K562 (cell line): ENCODE results near the gene SHISAL2B. TPM values are rescaled to one million over a fixed set of nuclear protein-coding genes. Genes with fewer than 3 reads are reported as not detected.

Experiments used
- ATAC-seq: fragments of 200-7000 bp; cut with Tn5 transposase; 3 replicates; pipeline ENCODE4 v1.9.1; 2020; ENCODE audit warnings: moderate library complexity
- BruUV-seq: library from RNA; stranded (reverse); fragments of 400-500 nt; replicated peaks from 2 replicates; lab custom pipeline; 2021; lab: Mats Ljungman, UMichigan
- CTCF ChIA-PET: fragments of 300-600 bp; formaldehyde crosslinking; extraction: SDS; loops from one replicate; lab custom pipeline; 2021; ENCODE audit warnings: low intra/inter-chr PET ratio; lab: Yijun Ruan, JAX
- POLR2A ChIA-PET: fragments of 300-600, 350-650 bp; sonication (Branson Sonifier 250); formaldehyde crosslinking; extraction: SDS; loops from one replicate; lab custom pipeline; 2021; ENCODE audit warnings: antibody characterized with exemption, inconsistent platforms; lab: Yijun Ruan, JAX
- DNase-seq, 4 experiments: peaks; one replicate each; pipeline versions ENCODE4 v3.0.0 to v3.0.0-alpha.2; 2011 to 2018; ENCODE audit warnings: low spot score in 3 of 4, mixed read lengths in 3 of 4; ENCODE audit errors: extremely low read depth in 1 of 4
- FAIRE-seq: peaks from 2 replicates; lab custom pipeline; 2011; peaks lifted over from hg19 to GRCh38; lab: Jason Lieb, UNC
- H2AFZ ChIP-seq: 2 replicates; pipeline ENCODE4 v1.6.0; 2011; ENCODE audit warnings: low read depth, low read length, control low read depth, inconsistent platforms
- H3K27ac ChIP-seq: fragments of 200-600 bp; 3 replicates; pipeline ENCODE4 v1.8.0; 2011; ENCODE audit warnings: low read depth, mild to moderate bottlenecking, control low read depth, inconsistent platforms, low read length, moderate library complexity, mixed read lengths; ENCODE audit errors: extremely low read depth
- H3K27me3 ChIP-seq, 2 experiments: fragments of 300-600 bp in 1 of 2; 2 replicates in 1 of 2; 3 replicates in 1 of 2; pipeline versions ENCODE4 v1.6.0 to v1.8.0; 2011; ENCODE audit warnings: inconsistent platforms in 2 of 2, low read length in 2 of 2, mild to moderate bottlenecking in 1 of 2, mixed read lengths in 1 of 2, moderate library complexity in 1 of 2; ENCODE audit not compliant: control insufficient read depth in 2 of 2, insufficient read depth in 2 of 2
- H3K36me3 ChIP-seq: fragments of 300-600 bp; 3 replicates; pipeline ENCODE4 v1.8.0; 2011; ENCODE audit warnings: mild to moderate bottlenecking, low read length, inconsistent platforms; ENCODE audit not compliant: control insufficient read depth, insufficient read depth
- H3K4me1 ChIP-seq, 2 experiments: fragments of 200-600 bp in 1 of 2; replicated peaks in 1 of 2; 2 replicates in 1 of 2; 3 replicates in 1 of 2; pipeline versions ENCODE4 v1.5.1 to v1.8.0; 2011; ENCODE audit warnings: inconsistent platforms in 2 of 2, low read length in 2 of 2, mild to moderate bottlenecking in 1 of 2, mixed read lengths in 1 of 2, moderate library complexity in 1 of 2; ENCODE audit not compliant: control insufficient read depth in 2 of 2, insufficient read depth in 2 of 2
- H3K4me2 ChIP-seq: 2 replicates; pipeline ENCODE4 v1.6.1; 2011; ENCODE audit warnings: low read length, control low read depth, inconsistent platforms, mixed read lengths; ENCODE audit not compliant: insufficient read depth
- H3K4me3 ChIP-seq: fragments of 200-600 bp; sonication (generic), shearing (Covaris generic); 2 replicates; pipeline ENCODE4 v1.5.1; 2016; ENCODE audit warnings: control low read depth, inconsistent platforms
- H3K79me2 ChIP-seq: fragments of 200-600 bp; 3 replicates; pipeline ENCODE4 v1.8.0; 2011; ENCODE audit warnings: low read length, inconsistent platforms; ENCODE audit not compliant: control insufficient read depth, insufficient read depth
- H3K9ac ChIP-seq, 2 experiments: 2 replicates each; pipeline versions ENCODE4 v1.6.0 to v1.6.1; 2011; ENCODE audit warnings: low read depth in 2 of 2, low read length in 2 of 2, control low read depth in 1 of 2, inconsistent platforms in 1 of 2, mild to moderate bottlenecking in 1 of 2, mixed read lengths in 1 of 2; ENCODE audit not compliant: insufficient read depth in 1 of 2
- H3K9me1 ChIP-seq: one replicate; pipeline ENCODE4 v1.6.0; 2011; ENCODE audit warnings: inconsistent platforms, mild to moderate bottlenecking, low read length, moderate library complexity; ENCODE audit not compliant: control insufficient read depth, insufficient read depth
- H3K9me3 ChIP-seq: replicated peaks from 2 replicates; pipeline ENCODE4 v1.5.1; 2011; ENCODE audit warnings: low read depth, low read length, inconsistent platforms; ENCODE audit not compliant: control insufficient read depth, insufficient read depth
- H4K20me1 ChIP-seq: replicated peaks from 2 replicates; pipeline ENCODE4 v1.6.1; 2011; ENCODE audit warnings: low read length, inconsistent platforms, mixed read lengths; ENCODE audit not compliant: control insufficient read depth, insufficient read depth
- ARID1B ChIP-seq: fragments of 450-650 bp; IDR thresholded peaks from 2 replicates; pipeline ENCODE4 v1.6.1; 2016; ENCODE audit warnings: antibody characterized with exemption, mild to moderate bottlenecking, inconsistent platforms
- CBFA2T3 ChIP-seq: fragments of 450-650 bp; IDR thresholded peaks from 2 replicates; pipeline ENCODE4 v1.6.1; 2017
- GATA2 ChIP-seq: sonication (generic); formaldehyde crosslinking; IDR thresholded peaks from 2 replicates; pipeline ENCODE4 v1.4.0; 2020; ENCODE audit warnings: mild to moderate bottlenecking, missing genetic modification reagents
- LARP7 ChIP-seq: fragments of 450-650 bp; IDR thresholded peaks from 2 replicates; pipeline ENCODE4 v1.6.1; 2016
- MEIS2 ChIP-seq: fragments of 450-650 bp; IDR thresholded peaks from 2 replicates; pipeline ENCODE4 v1.6.1; 2014; ENCODE audit warnings: mild to moderate bottlenecking; ENCODE audit not compliant: partially characterized antibody
- NCOR1 ChIP-seq: fragments of 450-650 bp; IDR thresholded peaks from 2 replicates; pipeline ENCODE4 v1.6.1; 2016; ENCODE audit warnings: mild to moderate bottlenecking, moderate library complexity
- NFIC ChIP-seq: fragments of 450-650 bp; IDR thresholded peaks from 2 replicates; pipeline ENCODE4 v1.6.1; 2017; ENCODE audit warnings: mild to moderate bottlenecking, inconsistent platforms
- POLR3G ChIP-seq: IDR thresholded peaks from 2 replicates; pipeline ENCODE4 v1.6.1; 2011; ENCODE audit not compliant: insufficient read length, insufficient replicate concordance; ENCODE audit errors: extremely low read depth
- SIN3A ChIP-seq, 2 experiments: fragments of 150-350 bp in 1 of 2; IDR thresholded peaks; 2 replicates each; pipeline ENCODE4 v1.6.1; 2011 to 2016; ENCODE audit warnings: borderline replicate concordance in 2 of 2, low read depth in 2 of 2, low read length in 2 of 2, mild to moderate bottlenecking in 2 of 2, moderate library complexity in 2 of 2; ENCODE audit not compliant: control insufficient read depth in 1 of 2
- SPI1 ChIP-seq: IDR thresholded peaks from 2 replicates; pipeline ENCODE4 v1.6.1; 2011; ENCODE audit warnings: low read depth, low read length, control low read depth, borderline replicate concordance
- TCF3 ChIP-seq: sonication (generic); formaldehyde crosslinking; IDR thresholded peaks from 2 replicates; pipeline ENCODE4 v1.4.0; 2020; ENCODE audit warnings: mild to moderate bottlenecking, missing genetic modification reagents
- WGBS: fragments of 100-300 bp; shearing (Covaris generic); methylation state at CpG from one replicate; pipeline ENCODE4 v1.1.6; 2016; ENCODE audit warnings: low coverage, mixed read lengths; ENCODE audit not compliant: insufficient coverage; ENCODE audit errors: missing lambda C conversion rate; 5-methylcytosine and 5-hydroxymethylcytosine counted together
- in situ Hi-C: fragments of 300-500 bp; cut with MboI; formaldehyde crosslinking; loops from 4 replicates; pipeline ENCODE4 v1.15.0; 2018; ENCODE audit warnings: inconsistent platforms, mixed read lengths
- intact Hi-C: fragments of 100-400 bp; cut with micrococcal nuclease; formaldehyde crosslinking; loops from 2 replicates; pipeline ENCODE4 v1.14.2; 2022
- polyA plus RNA-seq, 8 experiments: library from polyadenylated mRNA; depleted of rRNA in 4 of 8; stranded (reverse) in 5 of 8; unstranded in 3 of 8; fragments of >200 nt; fragmentation: Nextera tagmentation in 2 of 8; fragmentation: Illumina TruSeq in 1 of 8; extraction: Ambion mirVana in 2 of 8; extraction: Trizol in 1 of 8; gene quantifications; 2 replicates each; pipeline versions ENCODE4 v1.2.1 to v1.2.3, GENCODE V29; 2011 to 2014; ENCODE audit warnings: inconsistent platforms in 1 of 8, missing spikeins in 1 of 8
- total RNA-seq, 7 experiments: library from RNA; depleted of rRNA in 6 of 7; stranded (reverse); fragments of >200 nt in 6 of 7; fragmentation: Illumina TruSeq in 2 of 7; extraction: Trizol in 2 of 7; gene quantifications; 2 replicates each; pipeline versions ENCODE4 v1.2.1 to v1.2.3, GENCODE V29; 2011 to 2021; ENCODE audit warnings: low replicate concordance in 1 of 7
- TF ChIP-seq, protein P1 (sequence below), 3 experiments: fragments of 200-800 bp in 1 of 3; fragments of 250-450 bp in 1 of 3; fragments of 450-650 bp in 1 of 3; sonication (Bioruptor Pico) in 1 of 3; sonication (Bioruptor generic) in 1 of 3; formaldehyde crosslinking in 1 of 3; IDR thresholded peaks; 2 replicates each; pipeline versions ENCODE4 v1.6.1 to v1.8.0; 2016 to 2022; ENCODE audit warnings: mild to moderate bottlenecking in 2 of 3, missing genetic modification characterization in 2 of 3, missing compliant biosample characterization in 1 of 3, moderate library complexity in 1 of 3
- TF ChIP-seq, protein P2 (sequence below): IDR thresholded peaks from 2 replicates; pipeline ENCODE4 v1.6.1; 2014; ENCODE audit warnings: antibody characterized with exemption
- TF ChIP-seq, protein P3 (sequence below): IDR thresholded peaks from 2 replicates; pipeline ENCODE4 v1.6.1; 2012; ENCODE audit warnings: low read depth, low read length, improper control_type of control experiment, borderline replicate concordance

The SHISAL2B gene
- total and polyA plus RNA-seq, 9 of the 15 experiments (the other 6 are each of a cell fraction or from before 2014, with no cell fraction given): not detected

GRCh38 chr5:64759960-64760660 is 69.8 kb downstream of the SHISAL2B start:
- in situ Hi-C loops (no loop called here), intact Hi-C loops (no loop called here)
- no TSS peak for BruUV-seq
- Histone ChIP-seq H3K4me1 (peaks cover 0 to 11% of the 10 kb centered on the region in 2 experiments; a peak in 2 of 5 replicates), H3K27me3 (no peaks in the 10 kb centered on the region), H3K4me2 (no peak overlapping the region), H3K9me1 (no peaks in the 10 kb centered on the region), H2AFZ (no peak overlapping the region), H3K4me3 (no peak overlapping the region), H3K9me3 (no peaks in the 10 kb centered on the region), H3K36me3 (peaks cover 20% of the 10 kb centered on the region; the same call in 2 of the 3 replicates), H3K9ac (no peak overlapping the region), H3K27ac (no peak overlapping the region), H3K79me2 (peaks cover 60% of the 10 kb centered on the region), H4K20me1 (0 out of 2 replicates have a peak, but pooled peaks cover 4% of the 10 kb centered on the region)
- ATAC-seq (peak; percentile 76), DNase-seq (peak in 2 of 4 experiments; percentile 7 to 60), FAIRE-seq (peak; percentile 77)
- 67% methylated on average over 4 of the region's 4 CpGs for WGBS
- ChIA-PET POLR2A (no interaction called here), CTCF (no interaction called here)
- TF ChIP-seq NCOR1 (peak; percentile 72), TCF3 (peak; percentile 77), GATA2 (CRISPR knock-in tag) (0 out of 2 replicates have a peak, but pooled peaks have one; percentile 49), SIN3A (IDR thresholded peaks at IDR 0.05; ENCODE audit: borderline replicate concordance in 2 of 2, control insufficient read depth in 1 of 2, low read depth in 2 of 2, low read length in 2 of 2) (no peak), NFIC (peak; percentile 48), LARP7 (no peak), ARID1B (peak; percentile 65), CBFA2T3 (peak; percentile 86), POLR3G (no peak), MEIS2 (peak; percentile 38), SPI1 (no peak)
- TF ChIP-seq, protein P1, sequence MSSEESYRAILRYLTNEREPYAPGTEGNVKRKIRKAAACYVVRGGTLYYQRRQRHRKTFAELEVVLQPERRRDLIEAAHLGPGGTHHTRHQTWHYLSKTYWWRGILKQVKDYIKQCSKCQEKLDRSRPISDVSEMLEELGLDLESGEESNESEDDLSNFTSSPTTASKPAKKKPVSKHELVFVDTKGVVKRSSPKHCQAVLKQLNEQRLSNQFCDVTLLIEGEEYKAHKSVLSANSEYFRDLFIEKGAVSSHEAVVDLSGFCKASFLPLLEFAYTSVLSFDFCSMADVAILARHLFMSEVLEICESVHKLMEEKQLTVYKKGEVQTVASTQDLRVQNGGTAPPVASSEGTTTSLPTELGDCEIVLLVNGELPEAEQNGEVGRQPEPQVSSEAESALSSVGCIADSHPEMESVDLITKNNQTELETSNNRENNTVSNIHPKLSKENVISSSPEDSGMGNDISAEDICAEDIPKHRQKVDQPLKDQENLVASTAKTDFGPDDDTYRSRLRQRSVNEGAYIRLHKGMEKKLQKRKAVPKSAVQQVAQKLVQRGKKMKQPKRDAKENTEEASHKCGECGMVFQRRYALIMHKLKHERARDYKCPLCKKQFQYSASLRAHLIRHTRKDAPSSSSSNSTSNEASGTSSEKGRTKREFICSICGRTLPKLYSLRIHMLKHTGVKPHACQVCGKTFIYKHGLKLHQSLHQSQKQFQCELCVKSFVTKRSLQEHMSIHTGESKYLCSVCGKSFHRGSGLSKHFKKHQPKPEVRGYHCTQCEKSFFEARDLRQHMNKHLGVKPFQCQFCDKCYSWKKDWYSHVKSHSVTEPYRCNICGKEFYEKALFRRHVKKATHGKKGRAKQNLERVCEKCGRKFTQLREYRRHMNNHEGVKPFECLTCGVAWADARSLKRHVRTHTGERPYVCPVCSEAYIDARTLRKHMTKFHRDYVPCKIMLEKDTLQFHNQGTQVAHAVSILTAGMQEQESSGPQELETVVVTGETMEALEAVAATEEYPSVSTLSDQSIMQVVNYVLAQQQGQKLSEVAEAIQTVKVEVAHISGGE (CRISPR knock-in tag; IDR thresholded peaks at IDR 0.05): peak in 1 of 3 experiments; percentile 55; a peak in 1 of 6 replicates
- TF ChIP-seq, protein P2, sequence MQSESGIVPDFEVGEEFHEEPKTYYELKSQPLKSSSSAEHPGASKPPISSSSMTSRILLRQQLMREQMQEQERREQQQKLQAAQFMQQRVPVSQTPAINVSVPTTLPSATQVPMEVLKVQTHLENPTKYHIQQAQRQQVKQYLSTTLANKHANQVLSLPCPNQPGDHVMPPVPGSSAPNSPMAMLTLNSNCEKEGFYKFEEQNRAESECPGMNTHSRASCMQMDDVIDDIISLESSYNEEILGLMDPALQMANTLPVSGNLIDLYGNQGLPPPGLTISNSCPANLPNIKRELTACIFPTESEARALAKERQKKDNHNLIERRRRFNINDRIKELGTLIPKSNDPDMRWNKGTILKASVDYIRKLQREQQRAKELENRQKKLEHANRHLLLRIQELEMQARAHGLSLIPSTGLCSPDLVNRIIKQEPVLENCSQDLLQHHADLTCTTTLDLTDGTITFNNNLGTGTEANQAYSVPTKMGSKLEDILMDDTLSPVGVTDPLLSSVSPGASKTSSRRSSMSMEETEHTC: no peak
- TF ChIP-seq, protein P3, sequence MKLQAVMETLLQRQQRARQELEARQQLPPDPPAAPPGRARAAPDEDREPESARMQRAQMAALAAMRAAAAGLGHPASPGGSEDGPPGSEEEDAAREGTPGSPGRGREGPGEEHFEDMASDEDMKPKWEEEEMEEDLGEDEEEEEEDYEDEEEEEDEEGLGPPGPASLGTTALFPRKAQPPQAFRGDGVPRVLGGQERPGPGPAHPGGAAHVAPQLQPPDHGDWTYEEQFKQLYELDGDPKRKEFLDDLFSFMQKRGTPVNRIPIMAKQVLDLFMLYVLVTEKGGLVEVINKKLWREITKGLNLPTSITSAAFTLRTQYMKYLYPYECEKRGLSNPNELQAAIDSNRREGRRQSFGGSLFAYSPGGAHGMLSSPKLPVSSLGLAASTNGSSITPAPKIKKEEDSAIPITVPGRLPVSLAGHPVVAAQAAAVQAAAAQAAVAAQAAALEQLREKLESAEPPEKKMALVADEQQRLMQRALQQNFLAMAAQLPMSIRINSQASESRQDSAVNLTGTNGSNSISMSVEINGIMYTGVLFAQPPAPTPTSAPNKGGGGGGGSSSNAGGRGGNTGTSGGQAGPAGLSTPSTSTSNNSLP: 0 out of 2 replicates have a peak, but pooled peaks have one; percentile 11
